HepG2 (cell line): ENCODE data around the gene NOTCH2. TPM values are rescaled to one million over a fixed set of nuclear protein-coding genes. Genes with fewer than 3 reads are reported as not detected.

ENCODE experiments used
- ATAC-seq: fragments of 200-7000 bp; cut with Tn5 transposase; 3 replicates; pipeline ENCODE4 v1.9.1; 2020; ENCODE audit warnings: mild to moderate bottlenecking, moderate library complexity
- BruUV-seq: library from RNA; stranded (reverse); fragments of 400-500 nt; replicated peaks from 2 replicates; lab custom pipeline; 2021; lab: Mats Ljungman, UMichigan
- CTCF ChIA-PET: fragments of 300-600 bp; formaldehyde crosslinking; extraction: SDS; loops from one replicate; lab custom pipeline; 2021; ENCODE audit warnings: low total read pairs, inconsistent platforms, low intra/inter-chr PET ratio; lab: Yijun Ruan, JAX
- POLR2A ChIA-PET: fragments of 350-600 bp; sonication (Branson Sonifier 250); formaldehyde crosslinking; loops from one replicate; lab custom pipeline; 2020; ENCODE audit warnings: antibody characterized with exemption, inconsistent platforms; lab: Yijun Ruan, JAX
- DNase-seq: peaks from one replicate; pipeline ENCODE4 v3.0.0-alpha.2; 2015; ENCODE audit warnings: low spot score
- FAIRE-seq: peaks from 3 replicates; lab custom pipeline; 2011; peaks lifted over from hg19 to GRCh38; lab: Jason Lieb, UNC
- H2AFZ ChIP-seq: one replicate; pipeline ENCODE4 v1.6.1; 2011; ENCODE audit warnings: low read length, inconsistent platforms
- H3K27ac ChIP-seq: fragments of 300-600 bp; 3 replicates; pipeline ENCODE4 v1.8.0; 2011; ENCODE audit warnings: mixed run types, mild to moderate bottlenecking, mixed read lengths, low read length, inconsistent platforms; ENCODE audit not compliant: insufficient read depth; ENCODE audit errors: extremely low read length
- H3K27me3 ChIP-seq, 2 experiments: fragments of 200-600 bp in 1 of 2; 2 replicates in 1 of 2; 3 replicates in 1 of 2; pipeline versions ENCODE4 v1.6.0 to v1.8.0; 2011; ENCODE audit warnings: low read length in 2 of 2, mild to moderate bottlenecking in 2 of 2, moderate library complexity in 2 of 2, inconsistent platforms in 1 of 2; ENCODE audit not compliant: insufficient read depth in 2 of 2, control insufficient read depth in 1 of 2
- H3K36me3 ChIP-seq, 2 experiments: fragments of 200-600 bp in 1 of 2; replicated peaks in 1 of 2; 2 replicates in 1 of 2; 3 replicates in 1 of 2; pipeline versions ENCODE4 v1.5.1 to v1.8.0; 2011; ENCODE audit warnings: low read length in 2 of 2, inconsistent platforms in 1 of 2; ENCODE audit not compliant: insufficient read depth in 2 of 2, control insufficient read depth in 1 of 2
- H3K4me1 ChIP-seq: 2 replicates; pipeline ENCODE4 v1.5.1; 2012; ENCODE audit warnings: low read length, inconsistent platforms; ENCODE audit not compliant: insufficient read depth
- H3K4me2 ChIP-seq: 2 replicates; pipeline ENCODE4 v1.6.0; 2011; ENCODE audit warnings: low read depth, low read length, inconsistent platforms
- H3K4me3 ChIP-seq, 3 experiments: fragments of 200-600 bp in 1 of 3; sonication (generic), shearing (Covaris generic) in 1 of 3; replicated peaks in 1 of 3; 2 replicates each; pipeline ENCODE4 v1.5.1; 2011 to 2016; ENCODE audit warnings: low read length in 3 of 3, inconsistent platforms in 2 of 3, low read depth in 2 of 3, mild to moderate bottlenecking in 2 of 3, control low read depth in 1 of 3, mixed read lengths in 1 of 3; ENCODE audit not compliant: insufficient read depth in 1 of 3
- H3K79me2 ChIP-seq: one replicate; pipeline ENCODE4 v1.6.1; 2011; ENCODE audit warnings: low read length, inconsistent platforms; ENCODE audit not compliant: insufficient read depth
- H3K9ac ChIP-seq: 2 replicates; pipeline ENCODE4 v1.6.0; 2011; ENCODE audit warnings: mild to moderate bottlenecking, low read depth, low read length, inconsistent platforms; ENCODE audit not compliant: insufficient read depth
- H3K9me3 ChIP-seq: 2 replicates; pipeline ENCODE4 v1.5.1; 2012; ENCODE audit warnings: mild to moderate bottlenecking, low read length
- H4K20me1 ChIP-seq: 2 replicates; pipeline ENCODE4 v1.6.0; 2011; ENCODE audit warnings: inconsistent platforms, mild to moderate bottlenecking, low read length, moderate library complexity; ENCODE audit not compliant: insufficient read depth
- AGO1 ChIP-seq: fragments of 200-400 bp; formaldehyde crosslinking; IDR thresholded peaks from 2 replicates; pipeline ENCODE4 v1.6.1; 2017; ENCODE audit warnings: mild to moderate bottlenecking, low read depth, low read length, moderate library complexity; ENCODE audit not compliant: poor library complexity, severe bottlenecking
- BCL6 ChIP-seq: IDR thresholded peaks from 2 replicates; pipeline ENCODE4 v1.6.1; 2016; ENCODE audit warnings: missing genetic modification reagents, missing compliant biosample characterization
- CREB1 ChIP-seq, 2 experiments: fragments of 450-650 bp in 1 of 2; IDR thresholded peaks; 2 replicates each; pipeline ENCODE4 v1.6.1; 2016 to 2017; ENCODE audit warnings: control low read depth in 1 of 2, mild to moderate bottlenecking in 1 of 2, missing compliant biosample characterization in 1 of 2, missing genetic modification characterization in 1 of 2
- HMGA1 ChIP-seq: sonication (generic); formaldehyde crosslinking; conservative IDR thresholded peaks from 2 replicates; pipeline ENCODE4 v1.4.0; 2020; ENCODE audit warnings: missing genetic modification reagents
- MAZ ChIP-seq, 2 experiments: sonication (generic) in 1 of 2; formaldehyde crosslinking in 1 of 2; IDR thresholded peaks; 2 replicates each; pipeline versions ENCODE4 v1.5.0 to v1.6.1; 2012 to 2020; ENCODE audit warnings: low read depth in 2 of 2, mild to moderate bottlenecking in 2 of 2, borderline replicate concordance in 1 of 2, improper control_type of control experiment in 1 of 2, low read length in 1 of 2, missing genetic modification reagents in 1 of 2, moderate library complexity in 1 of 2
- MED1 ChIP-seq: sonication (generic); formaldehyde crosslinking; IDR thresholded peaks from 2 replicates; pipeline ENCODE4 v1.4.0; 2020; ENCODE audit warnings: missing genetic modification reagents
- MLX ChIP-seq: IDR thresholded peaks from 2 replicates; pipeline ENCODE4 v1.6.1; 2016
- MYNN ChIP-seq: sonication (generic); formaldehyde crosslinking; IDR thresholded peaks from 2 replicates; pipeline ENCODE4 v1.4.0; 2020; ENCODE audit warnings: mild to moderate bottlenecking, low read depth, missing genetic modification reagents
- MZF1 ChIP-seq: sonication (generic); formaldehyde crosslinking; IDR thresholded peaks from 2 replicates; pipeline ENCODE4 v1.8.1; 2023; ENCODE audit warnings: mild to moderate bottlenecking, missing genetic modification reagents, borderline replicate concordance
- NPAS2 ChIP-seq: sonication (generic); formaldehyde crosslinking; IDR thresholded peaks from 2 replicates; pipeline ENCODE4 v1.8.0; 2022; ENCODE audit warnings: mild to moderate bottlenecking, missing genetic modification reagents, borderline replicate concordance
- SMC3 ChIP-seq: IDR thresholded peaks from 2 replicates; pipeline ENCODE4 v1.6.1; 2011; ENCODE audit warnings: low read length, improper control_type of control experiment
- TEAD3 ChIP-seq: optimal IDR thresholded peaks from 2 replicates; pipeline ENCODE3; 2016; ENCODE audit warnings: borderline replicate concordance
- USF2 ChIP-seq, 2 experiments: sonication (generic) in 1 of 2; formaldehyde crosslinking in 1 of 2; IDR thresholded peaks; 2 replicates each; pipeline versions ENCODE4 v1.5.1 to v1.6.1; 2011 to 2020; ENCODE audit warnings: borderline replicate concordance in 1 of 2, low read depth in 1 of 2, low read length in 1 of 2, mild to moderate bottlenecking in 1 of 2, missing genetic modification reagents in 1 of 2, moderate library complexity in 1 of 2
- ZFP1 ChIP-seq: IDR thresholded peaks from 2 replicates; pipeline ENCODE4 v1.6.1; 2016
- ZIK1 ChIP-seq: sonication (generic); formaldehyde crosslinking; IDR thresholded peaks from 2 replicates; pipeline ENCODE4 v1.5.0; 2020; ENCODE audit warnings: mild to moderate bottlenecking, low read depth, missing genetic modification reagents, borderline replicate concordance
- ZNF20 ChIP-seq: sonication (generic); formaldehyde crosslinking; IDR thresholded peaks from 2 replicates; pipeline ENCODE4 v1.4.0; 2020; ENCODE audit warnings: mild to moderate bottlenecking, moderate library complexity, missing genetic modification reagents
- ZNF232 ChIP-seq: sonication (generic); formaldehyde crosslinking; IDR thresholded peaks from 2 replicates; pipeline ENCODE4 v1.4.0; 2020; ENCODE audit warnings: missing genetic modification reagents, borderline replicate concordance
- ZNF580 ChIP-seq: IDR thresholded peaks from 2 replicates; pipeline ENCODE4 v1.6.1; 2016; ENCODE audit warnings: low read depth, borderline replicate concordance
- ZNF605 ChIP-seq: sonication (generic); formaldehyde crosslinking; IDR thresholded peaks from 2 replicates; pipeline ENCODE4 v1.8.0; 2022; ENCODE audit warnings: mild to moderate bottlenecking, missing genetic modification reagents
- WGBS: methylation state at CpG from one replicate; pipeline ENCODE4 v1.1.6; 2017; ENCODE audit warnings: low lambda C conversion rate; 5-methylcytosine and 5-hydroxymethylcytosine counted together
- in situ Hi-C: cut with HindIII; loops from 2 replicates; pipeline ENCODE4 v1.10.0; 2017; ENCODE audit warnings: low pct_unique_long_range_greater_than_20kb; ENCODE audit not compliant: extremely low pct_ligation_motif_present
- intact Hi-C: fragments of 100-400 bp; cut with micrococcal nuclease; formaldehyde crosslinking; loops from one replicate; pipeline ENCODE4 v1.10.0; 2022; ENCODE audit not compliant: unreplicated experiment
- polyA plus RNA-seq, 8 experiments: library from polyadenylated mRNA; depleted of rRNA in 3 of 8; stranded (reverse) in 7 of 8; unstranded in 1 of 8; fragments of >200 nt; fragmentation: Illumina TruSeq in 4 of 8; extraction: Trizol in 4 of 8; gene quantifications; 2 replicates each; pipeline versions ENCODE4 v1.2.1 to v1.2.3, GENCODE V29; 2011 to 2016; ENCODE audit warnings: low read depth in 4 of 8, missing spikeins in 1 of 8, mixed read lengths in 1 of 8; ENCODE audit not compliant: insufficient read depth in 1 of 8
- total RNA-seq, 5 experiments: library from RNA; depleted of rRNA; stranded (reverse); fragments of >200 nt; fragmentation: Illumina TruSeq; extraction: Trizol; gene quantifications; 2 replicates each; pipeline ENCODE4 v1.2.3, GENCODE V29; 2016; ENCODE audit warnings: low read depth in 1 of 5

Gene NOTCH2
- total and polyA plus RNA-seq, 2 of the 13 experiments (the other 11 are each of a cell fraction or from before 2014, with no cell fraction given) = 4.0 to 11.4 TPM

GRCh38 chr1:119968601-119969000 is 100.9 kb downstream of the NOTCH2 start (continued):
- TF ChIP-seq AGO1 (no peak), MED1 (CRISPR knock-in tag) (no peak), ZNF605 (CRISPR knock-in tag) (no peak), ZNF232 (no peak)
- TF ChIP-seq, all 625 proteins: peak for 0

- no TSS peak for BruUV-seq
- FAIRE-seq (peak; percentile 96), DNase-seq (peak; percentile 63), ATAC-seq (peak; percentile 97)
- peaks cover 6 to 16% of the 10 kb centered on the region in 2 experiments for H3K36me3 ChIP-seq
- H3K27ac ChIP-seq = no peak overlapping the region
- no peaks in the 10 kb centered on the region for H3K79me2 ChIP-seq
- POLR2A ChIA-PET = no interaction called here
- H3K4me2 ChIP-seq = no peak overlapping the region
- in situ Hi-C loops = loop anchor here (10.0 kb wide), 1 partner anchor 93 kb away; no protein-coding TSS in a partner anchor
- H3K9ac ChIP-seq = no peak overlapping the region
- H2AFZ ChIP-seq = no peak overlapping the region
- H3K4me1 ChIP-seq = peaks cover 4% of the 10 kb centered on the region
- H3K4me3 ChIP-seq = no peak overlapping the region
- no peaks in the 10 kb centered on the region for H3K9me3 ChIP-seq
- H3K27me3 ChIP-seq = no peaks in the 10 kb centered on the region
- no peaks in the 10 kb centered on the region for H4K20me1 ChIP-seq
- 100% methylated on average over 1 of the region's 1 CpG for WGBS
- CTCF ChIA-PET = interaction anchor here (0.6 to 2.8 kb wide), 4 partner anchors 19 to 224 kb away, joined by 3 to 18 read pairs (median 9); no protein-coding TSS in a partner anchor
- intact Hi-C loops = loop anchor here (1.0 to 10.0 kb wide), 3 partner anchors 20 to 163 kb away; no protein-coding TSS in a partner anchor
- TF ChIP-seq ZIK1 (CRISPR knock-in tag) (no peak), TEAD3 (peak; percentile 27), CREB1 (IDR thresholded peaks at IDR 0.05) (0 out of 2 replicates have a peak, but pooled peaks have one; percentile 28), CREB1 (CRISPR knock-in tag; IDR thresholded peaks at IDR 0.05) (no peak), MYNN (CRISPR knock-in tag) (no peak), MAZ (IDR thresholded peaks at IDR 0.05; ENCODE audit: borderline replicate concordance, low read depth, low read length) (0 out of 2 replicates have a peak, but pooled peaks have one; percentile 37), MAZ (CRISPR knock-in tag; IDR thresholded peaks at IDR 0.05; ENCODE audit: low read depth) (no peak), HMGA1 (CRISPR knock-in tag) (no peak), ZNF20 (no peak), USF2 (IDR thresholded peaks at IDR 0.05; ENCODE audit: low read depth, low read length) (no peak), USF2 (CRISPR knock-in tag; IDR thresholded peaks at IDR 0.05; ENCODE audit: borderline replicate concordance) (peak; percentile 50; the same call in 1 of the 2 replicates), BCL6 (CRISPR knock-in tag) (no peak), ZNF580 (no peak), MLX (CRISPR knock-in tag) (no peak), ZFP1 (no peak), NPAS2 (CRISPR knock-in tag) (no peak), SMC3 (peak; percentile 95), MZF1 (CRISPR knock-in tag) (no peak)
Measured at GRCh38 chr1:119968068-119968492, 101.4 kb downstream of the NOTCH2 start.
